Measurements from ENCODE around the gene XIRP1. TPM values are rescaled to one million over a fixed set of nuclear protein-coding genes. Genes with fewer than 3 reads are reported as not detected.

Gene XIRP1
- total RNA-seq, 1 donor from 2014 or later = 0.10 TPM

DNA sequence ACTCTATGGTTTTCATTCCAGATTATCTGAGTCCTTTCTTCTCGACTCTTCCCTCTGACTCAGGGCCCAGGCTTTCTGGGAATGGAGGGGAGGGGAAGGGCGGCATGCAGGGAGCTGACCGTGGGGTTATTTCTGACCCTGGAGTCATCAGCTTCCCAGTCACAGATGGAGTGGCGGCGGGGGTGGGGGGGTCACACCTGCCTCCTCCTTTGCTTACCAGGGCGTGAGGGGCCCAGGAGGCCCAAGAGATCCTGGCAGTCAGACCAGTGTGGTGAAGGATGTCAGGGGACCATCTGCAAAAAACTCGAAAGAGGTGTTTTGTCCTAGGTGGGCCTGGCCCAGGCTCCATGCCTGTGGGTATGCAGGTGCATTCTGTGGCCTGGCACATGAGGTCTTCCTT, 996 bp upstream of the XIRP1 start:
- TF ChIP-seq CTCF (IDR thresholded peaks at IDR 0.05) = no peak
- Mint-ChIP-seq H3K9me3 (ENCODE audit: low read depth) (no peaks in the 10 kb centered on the region), H3K4me1 (ENCODE audit: low read depth) (peaks cover 29% of the 10 kb centered on the region), H3K36me3 (ENCODE audit: low read depth) (no peaks in the 10 kb centered on the region), H3K27me3 (ENCODE audit: low read depth) (no peaks in the 10 kb centered on the region), H3K27ac (ENCODE audit: unreplicated experiment) (no peak overlapping the region), H3K4me3 (ENCODE audit: unreplicated experiment) (no peak overlapping the region)
- DNase-seq (ENCODE audit: low spot score) = peak; percentile 48

- H3K36me3 Mint-ChIP-seq (ENCODE audit: low read depth) = no peaks in the 10 kb centered on the region
- peak; percentile 29 for DNase-seq (ENCODE audit: low spot score)
- no peak overlapping the region for H3K4me3 Mint-ChIP-seq (ENCODE audit: unreplicated experiment)
- no peaks in the 10 kb centered on the region for H3K9me3 Mint-ChIP-seq (ENCODE audit: low read depth)
- H3K27ac Mint-ChIP-seq (ENCODE audit: unreplicated experiment) = no peak overlapping the region
- no peak for TF ChIP-seq CTCF (IDR thresholded peaks at IDR 0.05)
- peaks cover 23% of the 10 kb centered on the region for H3K4me1 Mint-ChIP-seq (ENCODE audit: low read depth)
- no peaks in the 10 kb centered on the region for H3K27me3 Mint-ChIP-seq (ENCODE audit: low read depth)
Observed at GRCh38 chr3:39191773-39192172, 622 bp downstream of the XIRP1 start.

- Mint-ChIP-seq H3K4me3 (ENCODE audit: unreplicated experiment) (no peak overlapping the region), H3K27ac (ENCODE audit: unreplicated experiment) (no peak overlapping the region), H3K4me1 (ENCODE audit: low read depth) (peaks cover 17% of the 10 kb centered on the region), H3K27me3 (ENCODE audit: low read depth) (no peaks in the 10 kb centered on the region), H3K36me3 (ENCODE audit: low read depth) (no peaks in the 10 kb centered on the region), H3K9me3 (ENCODE audit: low read depth) (no peaks in the 10 kb centered on the region)
- no peak for DNase-seq (ENCODE audit: low spot score)
- no peak for TF ChIP-seq CTCF (IDR thresholded peaks at IDR 0.05)
Observed at GRCh38 chr3:39191111-39191510, 1.3 kb downstream of the XIRP1 start.

DNA sequence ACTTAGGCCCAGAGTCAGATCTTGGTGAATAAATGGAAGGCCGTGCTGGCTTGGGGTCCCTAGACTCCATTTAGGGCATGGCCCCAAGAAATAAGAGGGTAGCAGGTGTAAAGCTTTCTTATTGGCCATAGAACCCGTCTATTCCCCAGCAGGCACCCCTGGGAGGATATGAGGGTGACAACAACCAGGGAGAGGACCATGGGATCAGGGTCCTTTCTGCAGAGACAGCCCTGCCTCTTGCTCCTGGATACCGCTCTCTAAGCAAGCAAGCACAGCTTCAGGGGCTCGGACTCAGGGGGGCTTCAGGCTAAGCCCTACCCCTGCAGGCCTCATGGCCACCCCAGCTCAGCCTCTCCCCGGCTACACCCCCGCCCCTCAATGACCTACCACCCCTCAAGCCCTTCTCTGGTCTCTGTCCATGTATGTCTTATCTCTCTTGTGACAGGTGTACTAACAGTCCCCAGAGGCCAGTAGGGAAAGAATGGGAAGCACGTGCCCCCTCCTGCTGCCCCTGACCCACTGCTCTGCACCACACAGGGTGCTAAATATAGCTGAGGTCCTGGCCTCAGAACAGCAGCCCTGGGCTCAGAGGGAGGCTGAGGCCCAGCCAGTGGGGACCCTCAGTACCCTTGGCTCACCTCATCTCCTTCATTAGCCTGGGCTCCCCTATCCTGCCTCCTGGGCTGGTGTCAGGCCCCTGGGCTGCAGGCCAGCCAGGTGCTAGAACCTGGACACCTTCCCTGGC, 1.9 kb downstream of the XIRP1 start:
- no peaks in the 10 kb centered on the region for H3K27me3 Mint-ChIP-seq (ENCODE audit: low read depth)
- peaks cover 14% of the 10 kb centered on the region for H3K4me1 Mint-ChIP-seq (ENCODE audit: low read depth)
- TF ChIP-seq CTCF (IDR thresholded peaks at IDR 0.05) = no peak
- H3K9me3 Mint-ChIP-seq (ENCODE audit: low read depth) = no peaks in the 10 kb centered on the region
- no peak overlapping the region for H3K4me3 Mint-ChIP-seq (ENCODE audit: unreplicated experiment)
- no peaks in the 10 kb centered on the region for H3K36me3 Mint-ChIP-seq (ENCODE audit: low read depth)
- H3K27ac Mint-ChIP-seq (ENCODE audit: unreplicated experiment) = no peak overlapping the region
- DNase-seq (ENCODE audit: low spot score) = peak; percentile 54

- Mint-ChIP-seq H3K27me3 (ENCODE audit: low read depth) (no peaks in the 10 kb centered on the region), H3K36me3 (ENCODE audit: low read depth) (no peaks in the 10 kb centered on the region), H3K4me1 (ENCODE audit: low read depth) (peaks cover 14% of the 10 kb centered on the region), H3K27ac (ENCODE audit: unreplicated experiment) (no peak overlapping the region), H3K4me3 (ENCODE audit: unreplicated experiment) (no peak overlapping the region), H3K9me3 (ENCODE audit: low read depth) (no peaks in the 10 kb centered on the region)
- peak; percentile 90 for TF ChIP-seq CTCF (IDR thresholded peaks at IDR 0.05)
- peak; percentile 44 for DNase-seq (ENCODE audit: low spot score)
Observed at GRCh38 chr3:39189959-39190269, 2.5 kb downstream of the XIRP1 start.

Measured in chondrocyte (in vitro differentiated cells).